ENCODE data around the gene ROBO1.

ROBO1 gene

DNA sequence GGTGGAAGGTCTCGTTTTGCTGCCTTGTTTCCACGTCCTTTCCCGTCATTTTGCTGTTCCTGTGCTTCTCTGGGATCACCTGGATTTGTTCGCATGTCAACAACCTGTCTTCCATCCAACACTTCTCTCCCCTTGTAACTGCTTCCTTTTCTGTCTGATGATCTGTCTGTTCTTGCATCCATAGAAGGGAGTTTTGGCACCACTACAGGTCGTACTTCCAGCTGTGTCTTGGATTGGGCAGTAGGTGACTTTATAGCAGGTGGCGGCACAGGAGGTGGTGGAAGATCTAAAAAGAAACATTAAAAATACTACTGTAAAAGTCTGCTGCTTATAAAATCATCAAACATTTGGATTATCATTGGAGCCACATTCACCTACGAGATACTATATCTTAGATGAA is 1161.0 kb downstream of the ROBO1 start:
- DNase-seq = peak in 1 of 14 donors; percentile 57

DNA sequence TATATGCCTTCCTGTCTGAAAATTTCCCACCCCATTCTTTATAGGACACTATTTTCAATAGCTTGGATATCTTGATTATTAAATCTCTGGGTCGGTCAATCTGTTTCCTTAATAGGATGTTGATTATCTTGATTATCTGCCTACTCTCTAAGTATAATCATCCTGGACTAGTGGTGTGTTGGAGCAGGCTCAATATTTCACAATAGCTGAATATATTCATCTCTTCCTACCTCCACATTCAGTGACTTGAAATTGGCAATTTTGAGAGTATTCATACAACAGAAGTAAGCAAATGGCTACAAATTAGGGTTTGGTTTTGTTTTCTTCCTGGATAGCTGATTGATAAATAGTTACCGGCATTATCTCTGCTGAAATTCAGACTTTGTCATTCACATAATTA is 1162.6 kb downstream of the ROBO1 start:
- no peak for DNase-seq

DNA sequence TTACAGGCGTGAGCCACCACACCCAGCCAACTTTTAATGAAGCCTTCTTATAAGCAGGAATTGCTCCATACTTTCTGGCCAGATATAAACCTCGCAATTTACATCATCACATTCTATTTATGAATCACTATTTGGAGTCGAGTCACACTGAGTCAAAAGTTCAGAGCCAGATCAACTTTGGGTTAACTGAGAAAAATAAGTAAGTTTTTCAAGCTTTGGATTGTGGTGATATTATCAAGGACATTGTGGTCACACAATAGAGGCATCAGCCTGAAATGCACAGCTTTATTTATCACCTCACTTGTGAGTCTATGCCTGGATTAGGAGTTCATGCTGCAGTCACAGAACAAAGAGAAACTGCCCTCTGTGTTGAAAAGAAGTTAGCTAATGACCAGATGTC is 1163.5 kb downstream of the ROBO1 start:
- DNase-seq = no peak

DNA sequence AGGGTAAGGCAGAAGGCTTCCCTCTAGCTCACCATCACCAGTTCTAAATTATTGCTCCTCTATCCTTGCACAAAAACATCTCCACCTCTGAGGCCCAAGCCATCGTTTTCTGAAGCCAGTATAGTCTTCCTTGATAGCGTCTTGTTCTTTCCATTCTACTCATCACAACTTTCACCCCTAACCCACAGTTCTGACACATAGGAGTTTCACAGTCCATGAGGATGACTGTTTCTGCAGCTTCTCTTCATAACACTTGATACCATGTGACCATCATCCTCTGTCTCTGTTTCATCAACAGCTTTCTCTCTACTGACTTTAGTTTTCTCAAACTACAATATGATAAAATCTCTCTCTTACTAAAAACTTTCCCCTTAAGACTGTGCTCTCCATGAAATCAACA is 1166.5 kb downstream of the ROBO1 start:
- DNase-seq = no peak

DNA sequence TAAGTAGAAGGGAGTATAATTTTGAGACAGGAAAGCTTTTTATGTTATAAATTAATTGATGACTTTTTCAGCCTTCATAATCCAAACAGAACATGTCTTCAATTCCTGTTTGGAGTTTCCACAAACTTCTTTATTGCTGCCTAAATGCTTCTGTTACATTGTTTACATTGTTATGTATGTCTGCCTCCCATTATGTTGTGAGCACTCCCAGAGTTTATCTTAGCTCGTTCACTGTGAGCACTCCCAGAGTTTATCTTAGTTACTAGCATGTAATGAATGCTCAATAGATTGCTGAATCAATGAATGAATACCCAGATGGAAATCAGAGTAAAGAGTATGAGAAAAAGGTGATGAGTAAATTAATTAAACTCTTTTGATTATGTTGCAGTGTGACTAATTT is 1178.0 kb downstream of the ROBO1 start:
- DNase-seq = no peak

DNA sequence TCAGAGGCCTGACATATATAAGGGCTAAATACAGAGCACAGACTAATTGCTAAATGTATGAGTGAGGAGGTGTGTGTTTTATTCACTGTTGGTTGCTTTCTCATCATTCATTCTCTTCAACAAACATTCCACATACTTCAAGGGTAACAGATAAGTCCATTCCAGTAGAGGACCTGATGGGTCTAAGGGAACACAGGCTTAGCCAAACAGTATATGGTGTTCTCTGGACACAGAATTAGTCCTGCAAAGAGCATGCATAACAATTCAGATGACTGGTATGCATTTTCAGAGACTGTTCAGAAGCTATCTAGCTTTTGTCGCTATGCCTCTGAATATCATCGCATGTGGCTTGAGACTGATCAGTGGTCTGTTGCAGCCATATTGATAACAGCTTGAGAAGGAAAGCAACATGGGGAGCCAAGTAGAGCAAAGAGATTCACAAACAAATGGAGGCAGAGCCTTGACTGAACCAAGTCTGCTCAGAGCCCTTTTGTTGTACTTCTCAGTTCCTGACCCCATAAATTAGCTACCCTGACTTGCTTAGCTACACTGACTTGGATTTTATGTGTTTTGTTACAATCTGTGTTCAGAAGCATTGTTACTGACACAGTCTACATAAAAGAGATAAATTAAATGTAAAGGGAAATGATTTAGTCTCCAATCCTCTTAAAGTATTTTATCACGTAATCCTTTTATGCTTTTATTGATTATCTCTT is 1178.7 kb downstream of the ROBO1 start:
- no peak for DNase-seq

DNA sequence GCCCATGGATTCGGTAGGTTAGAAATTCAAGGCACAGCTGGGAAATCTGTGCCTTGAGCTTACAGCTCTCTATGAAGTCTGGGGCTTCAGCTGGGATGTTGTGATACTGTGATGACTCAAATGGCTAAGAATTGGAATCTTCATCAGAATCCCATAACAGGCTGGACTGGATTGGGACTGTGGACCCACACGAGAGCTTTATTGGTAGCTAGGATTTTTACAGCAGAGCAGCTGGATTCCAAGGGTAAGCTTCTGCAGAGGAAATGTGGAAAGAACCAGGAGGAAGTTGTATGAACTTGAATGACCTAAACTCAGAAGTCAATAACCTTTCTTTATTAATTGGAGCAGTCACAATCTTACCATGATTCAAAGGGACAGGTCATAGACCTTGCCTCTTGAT is 1187.1 kb downstream of the ROBO1 start:
- DNase-seq = no peak

DNA sequence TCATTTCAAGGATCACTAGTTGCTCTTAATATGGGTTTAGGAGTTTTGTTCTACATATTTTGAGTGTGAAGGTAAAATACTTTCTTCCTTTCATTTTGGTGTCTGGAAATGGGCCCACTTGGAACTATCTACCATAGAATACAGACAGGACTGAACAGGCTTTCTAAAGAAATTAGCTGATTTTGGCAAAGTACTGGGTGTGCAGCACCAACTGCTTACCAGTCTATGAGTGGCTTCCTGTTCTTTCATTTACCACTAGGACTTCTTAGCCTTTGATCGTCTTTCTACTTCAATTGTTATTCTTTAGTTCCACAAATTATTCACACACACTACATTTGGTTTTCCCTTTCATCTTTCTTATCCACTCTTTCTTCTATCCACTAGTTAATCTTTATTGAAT is 1196.3 kb downstream of the ROBO1 start:
- no peak for DNase-seq

DNA sequence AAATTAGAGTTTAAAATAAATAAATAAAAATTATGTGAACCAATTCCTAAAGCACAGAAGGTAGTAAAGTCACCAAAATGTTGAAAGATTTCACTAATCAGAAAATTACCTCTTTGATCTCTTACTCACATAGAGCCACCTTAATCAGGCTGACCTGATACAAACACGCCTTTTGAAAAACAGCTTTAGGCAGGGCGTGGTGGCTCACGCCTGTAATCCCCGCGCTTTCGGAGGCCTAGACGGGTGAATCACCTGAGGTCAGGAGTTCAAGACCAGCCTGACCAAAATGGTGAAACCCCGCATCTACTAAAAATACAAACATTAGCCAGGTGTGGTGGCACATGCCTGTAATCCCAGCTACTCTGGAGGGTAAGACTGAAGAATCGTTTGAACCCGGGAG is 1197.3 kb downstream of the ROBO1 start:
- no peak for DNase-seq

DNA sequence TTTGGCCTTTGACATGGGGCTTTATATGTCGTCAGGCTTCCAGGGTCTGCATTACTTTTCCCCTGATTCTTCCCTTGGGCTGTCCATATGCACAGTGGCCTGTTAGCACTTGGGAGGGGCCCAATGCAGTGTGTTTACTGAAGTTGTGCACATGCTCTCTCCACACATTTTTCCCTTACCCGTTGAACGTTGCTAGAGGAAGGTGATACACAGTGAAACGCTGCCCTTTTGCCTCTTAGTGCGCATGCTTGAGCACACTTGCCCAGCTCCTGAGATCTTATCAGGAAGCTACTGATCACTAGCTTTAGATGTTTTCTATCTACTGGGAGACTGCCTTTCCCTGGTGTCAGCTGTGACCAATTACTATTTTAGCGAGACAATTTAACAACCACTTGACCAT is 1198.0 kb downstream of the ROBO1 start:
- DNase-seq = no peak

DNA sequence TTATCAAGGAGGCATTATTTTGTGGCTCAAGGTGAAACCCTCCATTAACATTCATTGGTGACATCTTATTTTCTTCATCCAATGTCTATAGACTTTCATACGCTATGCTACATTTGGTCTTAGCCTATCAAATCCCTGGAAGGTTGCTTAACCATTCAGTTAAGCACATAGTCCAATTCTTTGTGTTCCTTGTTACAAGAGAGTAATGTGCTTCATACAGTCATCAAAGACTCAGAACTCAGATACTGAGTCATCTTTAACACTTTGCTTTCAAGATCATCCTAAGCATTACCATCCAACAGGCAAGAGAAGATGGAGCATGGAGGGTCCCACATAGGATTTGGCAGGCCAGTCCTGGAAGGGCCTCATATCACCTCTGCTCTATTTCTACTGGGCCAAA is 1202.1 kb downstream of the ROBO1 start:
- DNase-seq = no peak

DNA sequence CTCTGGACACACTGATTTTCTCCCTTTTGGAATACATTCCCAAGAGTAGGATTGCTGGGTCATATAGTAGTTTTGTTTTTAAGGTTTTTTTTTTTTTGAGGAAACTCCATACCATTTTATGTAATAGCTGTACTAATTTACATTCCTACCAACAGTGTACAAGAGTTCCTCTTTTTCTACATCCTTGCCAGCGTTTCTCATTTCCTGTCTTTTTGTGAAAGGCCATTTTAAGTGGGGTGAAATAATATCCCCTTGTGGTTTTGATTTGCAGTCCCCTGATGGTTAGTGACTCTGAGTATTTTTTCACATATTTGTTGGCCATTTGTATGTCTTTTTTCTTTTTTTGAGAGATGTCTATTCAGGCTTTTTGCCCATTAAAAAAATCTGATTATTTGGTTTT is 1205.5 kb downstream of the ROBO1 start:
- no peak for DNase-seq
